ENCODE measurements around the gene TUBA8. TPM values are rescaled to one million over a fixed set of nuclear protein-coding genes. Genes with fewer than 3 reads are reported as not detected.

TUBA8 gene
- total RNA-seq, 1 donor = 0.72 TPM

DNA sequence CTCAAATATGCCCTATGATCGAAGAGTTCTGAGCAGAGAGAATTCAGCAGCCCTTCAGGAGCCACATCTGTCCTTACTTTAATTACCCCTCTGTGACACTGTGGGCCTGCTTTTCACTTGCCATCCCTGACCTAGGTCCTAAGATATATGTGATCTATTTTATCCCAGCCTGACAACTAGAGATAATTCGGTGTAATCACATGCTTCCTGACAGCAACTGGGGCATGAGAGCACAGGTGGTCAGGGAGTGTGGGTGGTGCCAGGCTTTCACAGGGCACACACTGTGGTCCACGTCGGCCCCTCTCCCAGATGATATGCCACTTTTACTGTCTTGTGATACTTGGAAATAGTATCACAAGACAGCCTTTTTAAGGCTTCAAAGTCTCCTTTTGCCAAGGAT is 3.9 kb downstream of the TUBA8 start:
- no peak for DNase-seq (ENCODE audit: low read depth)
- TF ChIP-seq, protein P1, sequence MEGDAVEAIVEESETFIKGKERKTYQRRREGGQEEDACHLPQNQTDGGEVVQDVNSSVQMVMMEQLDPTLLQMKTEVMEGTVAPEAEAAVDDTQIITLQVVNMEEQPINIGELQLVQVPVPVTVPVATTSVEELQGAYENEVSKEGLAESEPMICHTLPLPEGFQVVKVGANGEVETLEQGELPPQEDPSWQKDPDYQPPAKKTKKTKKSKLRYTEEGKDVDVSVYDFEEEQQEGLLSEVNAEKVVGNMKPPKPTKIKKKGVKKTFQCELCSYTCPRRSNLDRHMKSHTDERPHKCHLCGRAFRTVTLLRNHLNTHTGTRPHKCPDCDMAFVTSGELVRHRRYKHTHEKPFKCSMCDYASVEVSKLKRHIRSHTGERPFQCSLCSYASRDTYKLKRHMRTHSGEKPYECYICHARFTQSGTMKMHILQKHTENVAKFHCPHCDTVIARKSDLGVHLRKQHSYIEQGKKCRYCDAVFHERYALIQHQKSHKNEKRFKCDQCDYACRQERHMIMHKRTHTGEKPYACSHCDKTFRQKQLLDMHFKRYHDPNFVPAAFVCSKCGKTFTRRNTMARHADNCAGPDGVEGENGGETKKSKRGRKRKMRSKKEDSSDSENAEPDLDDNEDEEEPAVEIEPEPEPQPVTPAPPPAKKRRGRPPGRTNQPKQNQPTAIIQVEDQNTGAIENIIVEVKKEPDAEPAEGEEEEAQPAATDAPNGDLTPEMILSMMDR (IDR thresholded peaks at IDR 0.05; ENCODE audit: insufficient read depth, low read length) = no peak
- H3K4me3 ChIP-seq (ENCODE audit: low read depth, low read length) = no peak overlapping the region

GRCh38 chr22:18114976-18115652 is 4.5 kb downstream of the TUBA8 start:
- TF ChIP-seq, protein P1 (IDR thresholded peaks at IDR 0.05; ENCODE audit: insufficient read depth, low read length) = no peak
- H3K4me3 ChIP-seq (ENCODE audit: low read depth, low read length) = no peak overlapping the region
- DNase-seq (ENCODE audit: low read depth) = no peak

- H3K4me3 ChIP-seq (ENCODE audit: low read depth, low read length) = no peak overlapping the region
- DNase-seq (ENCODE audit: low read depth) = no peak
- TF ChIP-seq, protein P1 (IDR thresholded peaks at IDR 0.05; ENCODE audit: insufficient read depth, low read length) = no peak
Measured at GRCh38 chr22:18115906-18116371, 5.3 kb downstream of the TUBA8 start.

- DNase-seq (ENCODE audit: low read depth) = no peak
- no peak overlapping the region for H3K4me3 ChIP-seq (ENCODE audit: low read depth, low read length)
- TF ChIP-seq, protein P1 (IDR thresholded peaks at IDR 0.05; ENCODE audit: insufficient read depth, low read length) = no peak
Measured at GRCh38 chr22:18116634-18117033, 6.0 kb downstream of the TUBA8 start.

- DNase-seq (ENCODE audit: low read depth) = no peak
- no peak overlapping the region for H3K4me3 ChIP-seq (ENCODE audit: low read depth, low read length)
- TF ChIP-seq, protein P1 (IDR thresholded peaks at IDR 0.05; ENCODE audit: insufficient read depth, low read length) = no peak
Measured at GRCh38 chr22:18118345-18118915, 7.8 kb downstream of the TUBA8 start.

DNA sequence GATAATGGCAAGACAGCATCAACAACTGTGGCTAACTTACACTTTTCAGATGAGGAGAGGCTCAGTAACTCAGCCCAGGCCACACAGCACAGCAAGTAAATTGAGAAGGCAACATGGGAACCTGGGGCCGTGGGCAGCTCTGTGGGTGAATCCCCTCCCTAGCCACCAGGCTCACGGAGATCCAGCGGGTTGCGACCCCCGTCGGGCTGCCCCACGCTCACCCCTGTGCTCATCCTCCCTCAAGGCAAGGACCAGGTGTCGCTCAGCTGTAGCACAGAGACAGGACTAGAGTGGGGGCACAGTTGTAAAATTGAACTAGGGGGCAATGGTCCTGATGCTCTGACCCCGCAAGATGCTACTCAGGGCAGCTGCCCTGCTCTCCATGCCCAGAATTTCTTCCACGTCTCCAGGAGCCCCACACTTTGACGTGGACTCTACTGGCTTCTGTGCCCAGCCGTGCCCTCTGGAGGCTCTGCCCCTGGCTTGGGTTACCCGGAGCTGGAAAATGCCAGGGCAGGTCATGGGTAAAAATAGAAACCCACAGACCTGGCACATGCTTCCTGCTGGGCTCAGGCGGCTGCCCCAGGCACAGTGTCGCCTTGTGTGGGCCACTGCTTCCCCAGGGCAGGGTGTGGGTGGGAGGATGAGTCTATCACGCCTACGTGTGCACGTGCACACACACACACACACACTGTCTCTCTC is 9.0 kb downstream of the TUBA8 start:
- TF ChIP-seq, protein P1 (IDR thresholded peaks at IDR 0.05; ENCODE audit: insufficient read depth, low read length) = no peak
- DNase-seq (ENCODE audit: low read depth) = no peak
- no peak overlapping the region for H3K4me3 ChIP-seq (ENCODE audit: low read depth, low read length)
